Esophagus squamous epithelium (tissue), 5 donors: ENCODE measurements around the gene S100A3. TPM values are rescaled to one million over a fixed set of nuclear protein-coding genes. Genes with fewer than 3 reads are reported as not detected.
"Not testable (repeated sequence)": the region's sequence is repeated elsewhere in the genome, so short reads cannot be mapped to it uniquely, and the experiment has no call there.

Experiments
- DNase-seq: peaks from one replicate; lab custom pipeline; 2025; lab: John Stamatoyannopoulos, UW
- H3K27ac ChIP-seq, 4 donors: fragments of 200-600 bp; sonication (generic); one replicate each; pipeline ENCODE4 v1.5.1; 2016 to 2019; ENCODE audit warnings: mild to moderate bottlenecking in 1 of 4
- H3K27me3 ChIP-seq, 4 donors: fragments of 200-600 bp; sonication (generic); 1 replicate in 3 of 4; 2 replicates in 1 of 4; pipeline versions ENCODE4 v1.5.1 to v1.6.0; 2017 to 2021; ENCODE audit warnings: antibody characterized with exemption in 1 of 4
- H3K36me3 ChIP-seq, 3 donors: fragments of 200-600 bp; sonication (generic); one replicate each; pipeline ENCODE4 v1.5.1; 2016 to 2019
- H3K4me1 ChIP-seq, 3 donors: fragments of 200-600 bp; sonication (generic); one replicate each; pipeline ENCODE4 v1.5.1; 2017 to 2019
- H3K4me3 ChIP-seq, 4 donors: fragments of 200-600 bp; sonication (generic); 1 replicate in 3 of 4; 2 replicates in 1 of 4; pipeline ENCODE4 v1.5.1; 2016 to 2019; ENCODE audit warnings: mild to moderate bottlenecking in 2 of 4, moderate library complexity in 1 of 4
- H3K9me3 ChIP-seq, 3 donors: fragments of 200-600 bp; sonication (generic); one replicate each; pipeline ENCODE4 v1.5.1; 2016 to 2019
- POLR2A ChIP-seq, 4 donors: fragments of 450-650 bp; IDR thresholded peaks; one replicate each; pipeline ENCODE4 v1.6.1; 2017; ENCODE audit warnings: antibody characterized with exemption in 4 of 4, mild to moderate bottlenecking in 4 of 4, moderate library complexity in 3 of 4
- WGBS, 2 donors: methylation state at CpG; one replicate each; pipeline ENCODE4 v1.1.5; 2018; 5-methylcytosine and 5-hydroxymethylcytosine counted together
- intact Hi-C: fragments of 100-400 bp; cut with DNase I; formaldehyde crosslinking; loops from one replicate; pipeline ENCODE4 v1.15.0; 2022
- total RNA-seq, 4 donors: library from RNA; depleted of rRNA; stranded (reverse); fragments of >200 nt; gene quantifications; one replicate each; pipeline ENCODE4 v1.1.0, GENCODE V29; 2016
- TF ChIP-seq, protein P1 (sequence below), 6 experiments: fragments of 450-650 bp in 4 of 6; fragments of 200-600 bp in 2 of 6; sonication (generic) in 2 of 6; IDR thresholded peaks; one replicate each; pipeline ENCODE4 v1.5.1; 2016 to 2019; ENCODE audit warnings: antibody characterized with exemption in 6 of 6, mild to moderate bottlenecking in 4 of 6, moderate library complexity in 4 of 6
- donor health status: DM: yes; HTN: yes; CAD: no.

The S100A3 gene
- total RNA-seq, 4 donors from 2014 or later: 1.2 to 16.5 (median 9.2) TPM

GRCh38 chr1:153588482-153588881 is 39.4 kb upstream of the S100A3 start:
- TF ChIP-seq POLR2A (IDR thresholded peaks at IDR 0.05): no peak
- TF ChIP-seq, protein P1, sequence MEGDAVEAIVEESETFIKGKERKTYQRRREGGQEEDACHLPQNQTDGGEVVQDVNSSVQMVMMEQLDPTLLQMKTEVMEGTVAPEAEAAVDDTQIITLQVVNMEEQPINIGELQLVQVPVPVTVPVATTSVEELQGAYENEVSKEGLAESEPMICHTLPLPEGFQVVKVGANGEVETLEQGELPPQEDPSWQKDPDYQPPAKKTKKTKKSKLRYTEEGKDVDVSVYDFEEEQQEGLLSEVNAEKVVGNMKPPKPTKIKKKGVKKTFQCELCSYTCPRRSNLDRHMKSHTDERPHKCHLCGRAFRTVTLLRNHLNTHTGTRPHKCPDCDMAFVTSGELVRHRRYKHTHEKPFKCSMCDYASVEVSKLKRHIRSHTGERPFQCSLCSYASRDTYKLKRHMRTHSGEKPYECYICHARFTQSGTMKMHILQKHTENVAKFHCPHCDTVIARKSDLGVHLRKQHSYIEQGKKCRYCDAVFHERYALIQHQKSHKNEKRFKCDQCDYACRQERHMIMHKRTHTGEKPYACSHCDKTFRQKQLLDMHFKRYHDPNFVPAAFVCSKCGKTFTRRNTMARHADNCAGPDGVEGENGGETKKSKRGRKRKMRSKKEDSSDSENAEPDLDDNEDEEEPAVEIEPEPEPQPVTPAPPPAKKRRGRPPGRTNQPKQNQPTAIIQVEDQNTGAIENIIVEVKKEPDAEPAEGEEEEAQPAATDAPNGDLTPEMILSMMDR (IDR thresholded peaks at IDR 0.05): no peak
- no peak for DNase-seq
- Histone ChIP-seq H3K4me1 (no peaks in the 10 kb centered on the region), H3K4me3 (no peak overlapping the region), H3K27me3 (no peaks in the 10 kb centered on the region), H3K27ac (no peak overlapping the region), H3K9me3 (no peaks in the 10 kb centered on the region), H3K36me3 (no peaks in the 10 kb centered on the region)
- 74 to 93% methylated on average over 2 of the region's 2 CpGs for WGBS, 2 donors
- intact Hi-C loops: no loop called here

GRCh38 chr1:153588033-153588432 is 39.0 kb upstream of the S100A3 start:
- H3K4me1 ChIP-seq, DNase-seq: not testable (repeated sequence)
- WGBS, 2 donors: 85 to 87% methylated on average over 9 to 10 of the region's 10 CpGs

GRCh38 chr1:153587314-153587713 is 38.3 kb upstream of the S100A3 start:
- TF ChIP-seq, protein P1 (IDR thresholded peaks at IDR 0.05): no peak
- TF ChIP-seq POLR2A (IDR thresholded peaks at IDR 0.05): no peak

More at GRCh38 chr1:153588033-153588432, 39.0 kb upstream of the S100A3 start:
- H3K9me3 ChIP-seq, intact Hi-C loops, H3K27ac ChIP-seq, H3K4me3 ChIP-seq, H3K27me3 ChIP-seq, H3K36me3 ChIP-seq: not testable (repeated sequence)

DNA sequence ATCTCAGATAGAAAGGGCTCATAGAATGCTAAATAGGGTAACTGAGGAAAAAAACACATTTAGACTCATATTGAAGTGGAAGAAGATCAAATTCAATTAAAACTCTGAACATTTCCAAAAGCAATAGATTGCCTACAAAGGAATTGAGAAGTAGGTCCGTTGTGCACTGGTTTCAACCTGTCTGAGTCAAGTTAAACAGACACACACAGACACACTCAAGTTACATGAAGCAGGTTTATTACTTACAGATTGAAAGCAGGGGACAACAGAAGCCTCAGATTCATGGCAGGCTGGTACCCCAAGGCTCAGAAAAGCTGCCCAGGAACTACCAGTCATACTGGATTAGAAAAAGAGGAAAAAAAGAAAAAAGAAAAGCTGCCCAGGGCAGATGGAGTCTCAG is 37.3 kb upstream of the S100A3 start:
- Histone ChIP-seq H3K4me1 (no peaks in the 10 kb centered on the region), H3K36me3 (no peaks in the 10 kb centered on the region), H3K27me3 (no peaks in the 10 kb centered on the region), H3K9me3 (no peaks in the 10 kb centered on the region), H3K27ac (no peak overlapping the region), H3K4me3 (no peak overlapping the region)
- no peak for TF ChIP-seq POLR2A (IDR thresholded peaks at IDR 0.05)
- TF ChIP-seq, protein P1 (IDR thresholded peaks at IDR 0.05): no peak
- intact Hi-C loops: no loop called here
- WGBS, 2 donors: 45 to 55% methylated on average over 1 of the region's 1 CpG
- no peak for DNase-seq

More at GRCh38 chr1:153587314-153587713, 38.3 kb upstream of the S100A3 start:
- DNase-seq: no peak
- H3K4me3 ChIP-seq: no peak overlapping the region
- WGBS, 2 donors: 76 to 82% methylated on average over 5 of the region's 5 CpGs
- H3K27ac ChIP-seq: no peak overlapping the region
- H3K36me3 ChIP-seq: no peaks in the 10 kb centered on the region
- no peaks in the 10 kb centered on the region for H3K4me1 ChIP-seq
- intact Hi-C loops: no loop called here
- H3K27me3 ChIP-seq: no peaks in the 10 kb centered on the region
- no peaks in the 10 kb centered on the region for H3K9me3 ChIP-seq

DNA sequence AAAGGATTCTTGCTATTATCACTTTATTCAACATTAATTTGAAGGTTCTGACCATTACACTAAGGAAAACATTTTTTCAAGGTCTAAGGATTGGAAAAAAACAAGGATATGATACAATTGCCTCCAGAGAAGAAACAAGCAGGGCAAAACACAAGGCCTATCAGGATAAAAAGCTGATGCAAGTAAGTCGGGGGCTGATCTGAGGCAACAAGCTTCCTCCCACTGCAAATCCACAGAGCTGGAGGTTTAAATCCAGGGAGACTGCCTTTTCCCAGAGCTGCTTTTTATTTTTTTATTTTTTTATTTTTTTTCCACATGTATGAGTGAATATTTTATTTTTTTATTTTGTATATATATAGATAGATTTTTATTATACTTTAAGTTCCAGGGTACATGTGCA is 35.9 kb upstream of the S100A3 start:
- 80 to 82% methylated on average over 1 of the region's 1 CpG for WGBS, 2 donors
- H3K36me3 ChIP-seq: no peaks in the 10 kb centered on the region
- no peak overlapping the region for H3K4me3 ChIP-seq
- no peaks in the 10 kb centered on the region for H3K27me3 ChIP-seq
- intact Hi-C loops: no loop called here
- H3K9me3 ChIP-seq: no peaks in the 10 kb centered on the region
- no peaks in the 10 kb centered on the region for H3K4me1 ChIP-seq
- no peak overlapping the region for H3K27ac ChIP-seq
- DNase-seq: no peak
- no peak for TF ChIP-seq POLR2A (IDR thresholded peaks at IDR 0.05)
- TF ChIP-seq, protein P1 (IDR thresholded peaks at IDR 0.05): no peak

GRCh38 chr1:153583976-153584375 is 34.9 kb upstream of the S100A3 start:
- no peak overlapping the region for H3K27ac ChIP-seq
- no peaks in the 10 kb centered on the region for H3K36me3 ChIP-seq
- H3K27me3 ChIP-seq: no peaks in the 10 kb centered on the region
- intact Hi-C loops: no loop called here
- TF ChIP-seq, protein P1 (IDR thresholded peaks at IDR 0.05): no peak
- TF ChIP-seq POLR2A (IDR thresholded peaks at IDR 0.05): no peak
- DNase-seq: no peak
- no peaks in the 10 kb centered on the region for H3K4me1 ChIP-seq
- H3K4me3 ChIP-seq: no peak overlapping the region
- WGBS, 2 donors: 63 to 70% methylated on average over 1 to 2 of the region's 2 CpGs
- H3K9me3 ChIP-seq: no peaks in the 10 kb centered on the region

DNA sequence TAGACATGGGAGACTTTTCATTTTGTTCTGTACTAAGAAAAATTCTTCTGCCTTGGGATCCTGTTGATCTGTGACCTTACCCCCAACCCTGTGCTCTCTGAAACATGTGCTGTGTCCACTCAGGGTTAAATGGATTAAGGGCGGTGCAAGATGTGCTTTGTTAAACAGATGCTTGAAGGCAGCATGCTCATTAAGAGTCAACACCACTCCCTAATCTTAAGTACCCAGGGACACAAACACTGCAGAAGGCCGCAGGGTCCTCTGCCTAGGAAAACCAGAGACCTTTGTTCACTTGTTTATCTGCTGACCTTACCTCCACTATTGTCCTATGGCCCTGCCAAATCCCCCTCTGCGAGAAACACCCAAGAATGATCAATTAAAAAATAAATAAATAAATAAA is 34.5 kb upstream of the S100A3 start:
- H3K36me3 ChIP-seq, H3K27me3 ChIP-seq, H3K4me3 ChIP-seq, H3K9me3 ChIP-seq, H3K27ac ChIP-seq, DNase-seq, intact Hi-C loops, H3K4me1 ChIP-seq: not testable (repeated sequence)
- 67% methylated on average over 1 of the region's 3 CpGs; no CpG with 5 or more reads in 1 of the 2 donors for WGBS, 2 donors

DNA sequence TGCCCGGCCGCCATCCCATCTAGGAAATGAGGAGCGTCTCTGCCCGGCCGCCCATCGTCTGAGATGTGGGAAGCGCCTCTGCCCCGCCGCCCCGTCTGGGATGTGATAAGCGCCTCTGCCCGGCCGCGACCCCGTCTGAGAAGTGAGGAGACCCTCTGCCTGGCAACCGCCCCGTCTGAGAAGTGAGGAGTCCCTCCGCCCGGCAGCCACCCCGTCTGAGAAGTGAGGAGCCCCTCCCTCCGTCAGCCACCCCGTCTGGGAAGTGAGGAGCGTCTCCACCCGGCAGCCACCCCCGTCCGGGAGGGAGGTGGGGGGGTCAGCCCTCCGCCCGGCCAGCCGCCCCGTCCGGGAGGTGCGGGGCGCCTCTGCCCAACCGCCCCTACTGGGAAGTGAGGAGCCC is 33.8 kb upstream of the S100A3 start:
- DNase-seq, H3K27ac ChIP-seq, H3K4me3 ChIP-seq, intact Hi-C loops, H3K27me3 ChIP-seq, H3K36me3 ChIP-seq, H3K4me1 ChIP-seq, H3K9me3 ChIP-seq: not testable (repeated sequence)
- no CpG with 5 or more reads among the region's 34 CpGs for WGBS, 2 donors
